Endothelial cell of umbilical vein (primary cell): ENCODE data around the gene DAZAP1.

Experiments used
- EZH2 ChIP-seq: IDR thresholded peaks from 2 replicates; pipeline ENCODE4 v1.6.1; 2012; ENCODE audit warnings: borderline replicate concordance, low read depth, mild to moderate bottlenecking, moderate library complexity, low read length, inconsistent platforms; ENCODE audit not compliant: severe bottlenecking
- POLR2AphosphoS5 ChIP-seq: IDR thresholded peaks from 2 replicates; pipeline ENCODE4 v1.6.1; 2012; ENCODE audit warnings: low read depth, mild to moderate bottlenecking, control low read depth, low read length, moderate library complexity; ENCODE audit not compliant: insufficient read depth
- TF ChIP-seq, protein P1 (sequence below), 2 donors: IDR thresholded peaks; 1 replicate in 1 of 2; 2 replicates in 1 of 2; pipeline ENCODE4 v1.5.1; 2011; ENCODE audit warnings: low read length in 2 of 2, mild to moderate bottlenecking in 2 of 2, moderate library complexity in 2 of 2, control low read depth in 1 of 2, inconsistent platforms in 1 of 2, low read depth in 1 of 2; ENCODE audit not compliant: insufficient read depth in 1 of 2; ENCODE audit errors: extremely low read depth in 1 of 2

DNA sequence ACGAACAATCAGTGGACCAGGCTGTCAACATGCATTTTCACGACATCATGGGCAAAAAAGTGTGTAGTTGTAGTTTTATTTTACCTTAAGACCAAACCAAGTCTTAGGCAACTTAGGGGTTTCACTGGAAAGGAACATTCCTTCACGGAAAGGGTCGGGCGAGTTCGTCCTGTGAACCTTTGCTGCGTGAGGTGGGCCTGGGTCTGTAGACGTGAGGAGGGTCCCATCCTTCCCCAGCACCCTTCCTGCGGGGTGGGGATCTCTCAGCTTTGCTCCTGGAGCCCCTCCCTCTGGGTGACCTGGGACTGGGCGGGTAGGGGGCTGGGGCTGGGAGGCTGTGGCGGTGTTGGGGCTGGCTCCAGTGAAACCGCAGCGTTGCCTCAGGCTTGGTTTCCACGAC, 18.5 kb downstream of the DAZAP1 start:
- TF ChIP-seq, protein P1, sequence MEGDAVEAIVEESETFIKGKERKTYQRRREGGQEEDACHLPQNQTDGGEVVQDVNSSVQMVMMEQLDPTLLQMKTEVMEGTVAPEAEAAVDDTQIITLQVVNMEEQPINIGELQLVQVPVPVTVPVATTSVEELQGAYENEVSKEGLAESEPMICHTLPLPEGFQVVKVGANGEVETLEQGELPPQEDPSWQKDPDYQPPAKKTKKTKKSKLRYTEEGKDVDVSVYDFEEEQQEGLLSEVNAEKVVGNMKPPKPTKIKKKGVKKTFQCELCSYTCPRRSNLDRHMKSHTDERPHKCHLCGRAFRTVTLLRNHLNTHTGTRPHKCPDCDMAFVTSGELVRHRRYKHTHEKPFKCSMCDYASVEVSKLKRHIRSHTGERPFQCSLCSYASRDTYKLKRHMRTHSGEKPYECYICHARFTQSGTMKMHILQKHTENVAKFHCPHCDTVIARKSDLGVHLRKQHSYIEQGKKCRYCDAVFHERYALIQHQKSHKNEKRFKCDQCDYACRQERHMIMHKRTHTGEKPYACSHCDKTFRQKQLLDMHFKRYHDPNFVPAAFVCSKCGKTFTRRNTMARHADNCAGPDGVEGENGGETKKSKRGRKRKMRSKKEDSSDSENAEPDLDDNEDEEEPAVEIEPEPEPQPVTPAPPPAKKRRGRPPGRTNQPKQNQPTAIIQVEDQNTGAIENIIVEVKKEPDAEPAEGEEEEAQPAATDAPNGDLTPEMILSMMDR (IDR thresholded peaks at IDR 0.05; ENCODE audit: extremely low read depth in 1 of 2, insufficient read depth in 1 of 2, low read depth in 1 of 2, low read length in 2 of 2) = no peak
- TF ChIP-seq EZH2 = no peak
- no peak for TF ChIP-seq POLR2AphosphoS5
